T1000 (cell line): ENCODE measurements around the gene BMPER.

Source experiments
- DNase-seq: peaks from one replicate; lab custom pipeline; 2025; ENCODE audit warnings: mixed read lengths; lab: John Stamatoyannopoulos, UW

The BMPER gene

DNA sequence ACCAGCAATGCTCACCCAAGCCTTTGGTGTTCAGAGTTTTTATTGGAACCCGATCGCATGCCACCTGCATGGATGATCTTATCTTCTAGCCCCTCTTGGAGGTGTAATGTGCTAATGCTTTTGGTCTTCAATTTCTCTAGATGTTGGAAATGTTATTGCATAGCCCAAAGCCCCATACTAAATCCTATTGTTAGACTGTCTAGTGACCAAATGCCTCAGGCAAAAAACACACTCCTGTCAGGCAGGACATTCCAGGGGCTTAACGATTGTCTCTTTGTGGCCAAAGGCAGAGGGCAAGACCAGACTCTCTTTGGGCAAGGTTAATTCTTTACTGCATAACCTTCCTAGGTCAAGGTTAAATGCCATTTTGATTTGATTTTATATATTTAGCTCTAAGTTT, 187.9 kb downstream of the BMPER start:
- DNase-seq = no peak

GRCh38 chr7:34096198-34096651, 190.9 kb downstream of the BMPER start:
- DNase-seq = no peak

DNA sequence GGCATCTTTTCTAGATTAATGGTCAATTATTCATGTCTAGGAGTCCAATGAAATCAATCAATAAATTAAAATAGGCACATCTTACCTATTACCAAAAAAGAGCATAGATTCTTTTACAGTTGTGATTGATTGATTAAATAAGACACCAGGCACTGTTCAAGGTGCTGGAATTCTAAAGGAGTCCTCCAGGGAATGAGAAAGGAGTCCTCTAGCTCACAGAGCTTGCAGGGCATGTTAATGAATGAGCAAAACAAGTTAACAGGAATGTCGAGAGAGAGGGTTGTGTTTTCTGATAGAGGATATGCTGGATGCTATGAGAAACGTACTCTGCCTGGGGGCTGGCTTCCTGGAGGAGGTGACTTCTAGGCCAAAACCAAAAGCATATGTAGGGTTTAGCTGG, 191.4 kb downstream of the BMPER start:
- no peak for DNase-seq

GRCh38 chr7:34100661-34101060, 195.3 kb downstream of the BMPER start:
- DNase-seq = no peak

DNA sequence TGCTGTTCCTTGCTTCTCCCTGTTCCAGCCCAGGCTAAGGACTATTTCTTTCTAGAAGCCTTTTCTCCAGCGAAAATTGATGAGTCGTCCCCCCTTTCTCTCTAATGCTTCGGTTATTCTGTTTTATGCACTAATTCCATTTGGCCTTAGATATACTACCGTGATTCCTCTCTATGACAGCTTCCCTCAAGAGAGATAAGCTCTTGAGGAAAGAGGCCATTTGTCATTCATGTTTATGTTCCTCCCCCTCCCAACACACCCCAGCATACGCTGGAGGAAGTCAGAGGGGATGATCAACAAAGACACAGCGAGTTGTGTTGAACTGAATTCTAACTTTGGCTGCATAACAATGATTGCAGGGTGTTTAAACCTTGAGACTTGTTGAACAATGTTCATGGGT, 198.8 kb downstream of the BMPER start:
- no peak for DNase-seq

DNA sequence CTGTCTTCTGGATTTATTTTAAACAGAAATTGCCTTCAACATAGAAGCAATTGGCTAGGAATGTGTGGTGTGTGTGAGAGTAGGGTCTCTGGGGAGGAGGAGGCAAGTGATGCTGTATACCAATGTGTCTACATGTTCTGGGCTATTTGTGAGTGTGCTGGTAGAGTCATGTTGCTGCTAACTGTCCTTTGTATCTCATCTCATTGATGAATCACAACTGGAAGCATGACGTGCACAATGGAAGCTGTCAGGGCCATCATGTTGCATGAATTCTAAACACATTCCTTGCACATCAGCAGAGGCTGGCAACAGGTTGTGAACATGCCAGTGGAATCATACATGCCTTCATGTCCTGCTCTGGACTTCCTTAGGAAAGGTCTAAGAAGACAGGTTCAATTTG, 199.7 kb downstream of the BMPER start:
- no peak for DNase-seq

- no peak for DNase-seq
Measured at GRCh38 chr7:34107276-34107675, 201.9 kb downstream of the BMPER start.

GRCh38 chr7:34108165-34108564, 202.8 kb downstream of the BMPER start:
- DNase-seq = no peak

- DNase-seq = no peak
Measured at GRCh38 chr7:34109936-34110780, 204.8 kb downstream of the BMPER start.

DNA sequence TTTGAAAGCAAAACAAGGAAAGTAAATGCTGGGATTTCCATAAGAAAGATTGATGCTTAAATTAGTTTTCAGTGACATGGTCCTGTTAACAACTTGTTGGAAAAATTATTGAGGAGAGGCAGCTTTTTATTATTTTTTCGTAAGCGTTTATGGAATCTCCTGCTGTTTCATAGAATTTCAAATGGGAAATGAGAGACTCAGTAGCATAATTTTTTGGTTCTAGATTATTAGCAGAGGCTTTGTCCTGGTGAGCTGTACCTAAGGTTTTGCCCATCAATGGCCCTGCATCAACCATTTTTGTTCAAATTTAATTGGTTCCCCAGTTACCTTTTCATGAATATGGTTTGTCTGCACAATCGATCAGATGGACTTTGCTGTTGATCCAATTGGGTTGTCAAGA, 205.7 kb downstream of the BMPER start:
- no peak for DNase-seq

- DNase-seq = no peak
Measured at GRCh38 chr7:34115503-34115902, 210.2 kb downstream of the BMPER start.

- no peak for DNase-seq
Measured at GRCh38 chr7:34117573-34117972, 212.2 kb downstream of the BMPER start.

GRCh38 chr7:34121366-34121765, 216.0 kb downstream of the BMPER start:
- no peak for DNase-seq

DNA sequence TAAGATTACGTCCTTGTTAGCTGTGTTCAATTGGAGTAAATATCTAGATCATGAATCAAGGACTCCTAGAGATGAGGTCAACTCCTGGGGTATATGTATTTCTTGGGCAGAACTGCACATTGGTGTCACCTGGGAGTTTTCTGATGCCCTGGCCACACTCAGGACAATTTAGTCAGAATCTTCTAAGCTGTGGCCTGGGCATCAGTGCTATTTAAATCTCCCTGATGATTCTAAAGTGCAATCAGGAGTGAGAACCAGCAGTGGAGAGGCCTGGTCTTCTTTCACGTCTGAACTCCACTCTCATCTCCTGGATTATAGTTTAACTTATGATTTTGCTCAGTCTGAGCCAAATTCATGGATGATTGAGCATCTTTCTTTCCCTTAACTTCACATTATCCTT, 218.0 kb downstream of the BMPER start:
- no peak for DNase-seq

- no peak for DNase-seq
Measured at GRCh38 chr7:34124765-34125164, 219.4 kb downstream of the BMPER start.

GRCh38 chr7:34128762-34129161, 223.4 kb downstream of the BMPER start:
- DNase-seq = peak; percentile 29

DNA sequence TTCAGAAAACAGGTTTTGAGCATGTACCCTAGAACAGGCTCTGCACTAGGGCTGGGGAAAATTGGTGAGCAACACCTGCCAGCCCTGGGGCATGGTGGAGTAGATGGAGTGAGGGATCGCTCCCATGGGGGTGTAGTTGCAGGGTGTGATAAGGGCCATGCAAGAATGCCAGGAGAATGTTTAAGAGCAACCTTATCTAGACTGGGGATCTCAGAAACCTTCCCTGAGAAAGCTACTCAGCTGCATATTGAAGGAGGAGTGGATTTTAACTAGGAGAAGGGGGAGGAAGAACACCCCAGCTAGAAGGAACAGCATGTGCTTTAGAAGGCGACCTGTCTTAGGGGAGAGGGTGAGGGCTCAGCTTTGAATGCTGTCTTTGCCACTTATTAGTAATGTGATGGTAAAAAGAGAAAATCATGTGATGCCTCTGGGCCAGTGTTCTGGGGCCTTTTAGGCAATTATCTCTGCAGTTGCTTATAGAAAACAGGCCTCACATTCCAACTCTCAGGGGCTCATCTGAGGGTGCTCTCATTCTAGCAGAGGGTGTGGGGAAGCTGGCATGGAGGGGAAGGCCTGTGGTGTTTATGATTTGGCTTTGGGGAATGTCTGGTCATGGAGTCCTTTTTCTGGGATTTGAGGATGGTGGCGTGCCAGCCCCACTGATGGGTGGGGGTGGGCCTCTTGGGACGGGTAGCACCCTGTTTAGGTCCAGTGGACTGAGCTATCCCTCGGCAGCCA, 225.4 kb downstream of the BMPER start:
- peak; percentile 6 for DNase-seq

GRCh38 chr7:34131371-34131770, 226.0 kb downstream of the BMPER start:
- no peak for DNase-seq

GRCh38 chr7:34133356-34133982, 228.1 kb downstream of the BMPER start:
- DNase-seq = peak; percentile 49

DNA sequence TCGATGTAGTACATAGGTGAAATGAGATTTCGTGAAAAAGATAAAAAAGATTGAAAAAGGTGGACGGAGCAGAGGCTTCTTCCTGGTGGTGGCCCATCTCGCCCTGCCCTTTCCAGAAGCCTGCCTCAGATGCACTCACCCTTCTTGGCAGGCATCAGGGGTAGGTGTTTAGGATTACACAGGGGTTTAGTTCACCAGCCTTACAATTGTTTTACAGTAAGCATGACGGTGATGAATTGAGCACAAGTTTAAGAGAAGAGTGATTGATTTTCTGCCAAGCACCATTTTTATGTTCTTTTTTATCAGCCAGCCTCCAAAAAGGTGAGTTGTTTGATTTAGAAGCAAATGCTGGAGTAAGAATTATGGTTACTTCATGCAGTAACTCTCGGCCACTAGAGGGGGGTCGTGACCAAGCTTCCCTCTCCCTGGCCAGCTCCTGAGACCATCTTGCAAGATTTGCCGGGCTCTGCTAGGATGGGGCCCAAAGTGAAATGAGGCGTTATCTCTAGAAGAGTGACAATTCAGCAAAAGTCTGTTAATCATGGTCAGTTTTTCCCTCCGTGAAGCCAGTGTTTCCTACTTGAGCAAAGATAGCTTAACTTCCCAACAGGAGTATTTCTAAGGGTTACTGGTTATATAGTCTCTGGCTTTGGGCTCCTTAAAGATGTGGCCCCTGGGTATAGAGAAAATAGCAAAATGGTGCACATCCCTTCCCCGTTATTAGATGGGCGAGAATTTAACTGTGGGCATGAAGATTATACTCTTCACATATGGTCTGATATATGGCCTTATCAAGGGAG, 228.8 kb downstream of the BMPER start:
- DNase-seq = peak; percentile 44

DNA sequence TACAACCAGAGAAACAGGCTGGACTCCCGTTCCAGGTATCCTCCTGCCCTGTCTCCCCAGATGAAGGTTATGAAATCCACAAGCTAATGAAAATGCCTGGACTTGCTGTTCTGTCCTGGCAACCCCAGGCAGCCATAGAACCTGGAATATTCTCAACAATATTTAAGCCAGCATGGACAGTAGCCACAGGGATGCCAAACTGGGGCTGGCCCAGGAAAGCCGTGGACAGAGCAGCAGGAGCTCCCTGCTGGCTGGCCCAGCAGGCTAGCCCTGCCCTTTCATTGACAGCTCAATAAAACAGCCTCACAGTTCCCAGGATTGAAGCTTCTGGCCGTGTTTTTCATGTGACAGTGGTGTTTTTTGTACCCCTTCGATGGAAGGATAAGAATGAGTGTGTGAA, 230.6 kb downstream of the BMPER start:
- DNase-seq = no peak

DNA sequence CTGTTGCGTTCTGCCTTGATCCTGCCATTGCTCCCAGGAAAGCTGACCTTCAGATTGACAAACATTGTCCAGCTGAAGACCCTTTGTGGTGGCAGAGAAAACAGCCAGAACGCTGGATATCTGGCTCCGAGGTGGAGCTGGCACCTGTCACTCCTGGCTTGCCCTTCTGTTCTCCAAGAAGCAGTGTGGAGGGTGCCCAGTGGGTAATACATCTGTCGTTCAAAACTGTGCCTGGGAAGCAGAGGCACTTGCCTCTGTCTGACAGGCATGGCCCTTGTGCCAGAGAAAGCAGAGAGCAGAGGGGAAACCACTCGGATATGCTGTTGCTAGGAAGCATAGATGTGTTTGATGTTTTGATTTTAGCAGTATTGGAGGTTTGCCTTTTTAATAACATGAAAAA, 231.4 kb downstream of the BMPER start:
- DNase-seq = no peak
